ENCODE measurements around the gene APEX2.
A peak's percentile ranks its signal among the peaks of the same experiment; 100 is the strongest.
"Not testable (repeated sequence)": the region's sequence is repeated elsewhere in the genome, so short reads cannot be mapped to it uniquely, and the experiment has no call there.

The APEX2 gene

DNA sequence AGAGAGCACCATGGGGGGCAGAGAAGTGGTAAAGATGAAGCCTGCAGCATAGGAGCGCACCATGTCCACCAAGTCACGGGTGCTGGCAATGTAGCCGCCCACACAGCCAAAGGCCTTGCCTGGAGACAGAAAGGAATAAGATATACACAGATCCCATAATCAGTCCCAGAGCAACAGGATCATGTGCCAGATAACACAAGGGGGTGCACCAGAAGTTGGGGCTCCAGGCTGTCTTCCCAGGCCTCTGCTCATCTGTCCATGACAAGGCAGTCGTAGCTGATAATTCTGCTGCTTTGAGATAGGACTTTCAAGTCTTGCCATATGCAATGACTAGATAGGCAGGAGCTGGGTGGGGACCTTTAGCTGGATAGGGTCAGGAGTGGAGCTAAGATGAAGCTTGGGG is 14.7 kb downstream of the APEX2 start:
- FAIRE-seq = no peak

- FAIRE-seq = no peak
These were observed 26.0 kb downstream of the APEX2 start for GRCh38 chrX:55026143-55026542.

- FAIRE-seq = no peak
These were observed 26.7 kb downstream of the APEX2 start for GRCh38 chrX:55026840-55027239.

DNA sequence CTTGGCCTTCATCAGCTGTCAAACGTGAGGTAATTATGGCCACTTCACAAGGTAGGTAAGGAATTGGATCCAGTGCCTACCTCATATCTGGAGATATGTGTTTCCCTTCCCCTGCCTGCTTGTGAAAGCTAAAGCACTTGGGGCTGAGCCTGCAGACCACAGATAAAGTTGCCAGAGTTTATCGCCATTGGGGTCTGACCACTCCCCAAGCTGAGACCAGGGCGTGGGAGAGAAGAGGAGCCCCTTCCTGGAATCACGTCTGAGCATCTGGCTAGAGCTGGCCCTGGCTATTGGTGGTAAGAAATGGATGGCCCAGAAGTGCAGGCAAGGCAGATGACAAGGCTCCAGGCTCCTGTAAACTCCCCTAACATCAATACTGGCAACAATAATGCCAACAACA is 27.9 kb downstream of the APEX2 start:
- no peak for FAIRE-seq

GRCh38 chrX:55028611-55029010 is 28.4 kb downstream of the APEX2 start:
- no peak for FAIRE-seq

GRCh38 chrX:55029291-55029690 is 29.1 kb downstream of the APEX2 start:
- FAIRE-seq = no peak

GRCh38 chrX:55030271-55031205 is 30.4 kb downstream of the APEX2 start, which contains the start of gene ALAS2:
Gene ALAS2, minus strand, starts transcription at chrX:55030977. Its CDS starts 4,977 bp downstream, at chrX:55026000.
- FAIRE-seq = no peak

DNA sequence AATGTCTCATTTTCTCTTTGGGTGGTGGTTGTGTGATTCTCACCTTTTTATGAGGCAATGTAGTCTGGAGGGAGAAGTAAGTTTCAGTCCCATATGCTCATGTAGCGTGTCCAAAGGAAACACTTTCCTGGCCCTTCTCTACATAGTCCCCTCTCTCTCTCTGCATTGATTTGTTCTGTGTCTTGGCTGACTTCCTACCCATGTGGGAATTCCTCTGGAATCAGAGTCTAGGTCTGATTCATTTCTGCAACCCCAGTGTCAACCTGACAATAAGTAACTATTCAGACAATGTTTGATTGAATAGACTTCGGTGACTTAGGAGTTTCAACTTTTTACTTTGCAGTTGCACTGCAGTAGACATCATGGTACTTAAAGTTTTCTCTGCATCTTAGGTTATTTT is 33.3 kb downstream of the APEX2 start:
- no peak for FAIRE-seq

GRCh38 chrX:55039471-55039870 is 39.3 kb downstream of the APEX2 start:
- FAIRE-seq = no peak

DNA sequence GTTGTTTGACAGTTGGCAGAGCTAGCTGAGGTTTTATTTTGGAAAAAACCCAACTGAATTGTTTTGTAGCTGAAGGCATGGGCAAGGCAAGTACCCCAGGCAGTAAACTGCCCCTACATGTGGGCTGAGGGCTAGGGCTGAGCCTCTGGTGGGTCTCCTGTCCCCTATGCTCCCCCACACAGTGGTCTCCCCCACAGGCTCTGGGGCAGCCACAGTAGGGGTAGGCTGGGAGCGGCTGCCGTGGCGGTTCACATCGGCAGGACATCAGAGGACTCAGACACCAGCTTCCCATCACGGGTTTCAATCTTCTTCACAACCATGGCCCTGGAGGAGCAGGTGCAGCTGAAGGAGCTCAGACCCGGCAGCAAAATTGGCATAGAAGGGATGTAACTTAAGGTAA is 41.4 kb downstream of the APEX2 start:
- FAIRE-seq = no peak

- FAIRE-seq = not testable (repeated sequence)
These were observed 50.4 kb downstream of the APEX2 start for GRCh38 chrX:55050599-55050998.

GRCh38 chrX:55056820-55057674 is 56.9 kb downstream of the APEX2 start:
- FAIRE-seq = no peak

- FAIRE-seq = peak; percentile 89
These were observed 57.6 kb downstream of the APEX2 start for GRCh38 chrX:55057675-55058249.

Measured in endometrium (tissue), 2 donors.